KG1 (cell line): Measurements from ENCODE around the gene CHRNA10.

Experiments used
- DNase-seq: peaks from one replicate; lab custom pipeline; 2025; lab: John Stamatoyannopoulos, UW

CHRNA10 gene, protein sequence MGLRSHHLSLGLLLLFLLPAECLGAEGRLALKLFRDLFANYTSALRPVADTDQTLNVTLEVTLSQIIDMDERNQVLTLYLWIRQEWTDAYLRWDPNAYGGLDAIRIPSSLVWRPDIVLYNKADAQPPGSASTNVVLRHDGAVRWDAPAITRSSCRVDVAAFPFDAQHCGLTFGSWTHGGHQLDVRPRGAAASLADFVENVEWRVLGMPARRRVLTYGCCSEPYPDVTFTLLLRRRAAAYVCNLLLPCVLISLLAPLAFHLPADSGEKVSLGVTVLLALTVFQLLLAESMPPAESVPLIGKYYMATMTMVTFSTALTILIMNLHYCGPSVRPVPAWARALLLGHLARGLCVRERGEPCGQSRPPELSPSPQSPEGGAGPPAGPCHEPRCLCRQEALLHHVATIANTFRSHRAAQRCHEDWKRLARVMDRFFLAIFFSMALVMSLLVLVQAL

DNA sequence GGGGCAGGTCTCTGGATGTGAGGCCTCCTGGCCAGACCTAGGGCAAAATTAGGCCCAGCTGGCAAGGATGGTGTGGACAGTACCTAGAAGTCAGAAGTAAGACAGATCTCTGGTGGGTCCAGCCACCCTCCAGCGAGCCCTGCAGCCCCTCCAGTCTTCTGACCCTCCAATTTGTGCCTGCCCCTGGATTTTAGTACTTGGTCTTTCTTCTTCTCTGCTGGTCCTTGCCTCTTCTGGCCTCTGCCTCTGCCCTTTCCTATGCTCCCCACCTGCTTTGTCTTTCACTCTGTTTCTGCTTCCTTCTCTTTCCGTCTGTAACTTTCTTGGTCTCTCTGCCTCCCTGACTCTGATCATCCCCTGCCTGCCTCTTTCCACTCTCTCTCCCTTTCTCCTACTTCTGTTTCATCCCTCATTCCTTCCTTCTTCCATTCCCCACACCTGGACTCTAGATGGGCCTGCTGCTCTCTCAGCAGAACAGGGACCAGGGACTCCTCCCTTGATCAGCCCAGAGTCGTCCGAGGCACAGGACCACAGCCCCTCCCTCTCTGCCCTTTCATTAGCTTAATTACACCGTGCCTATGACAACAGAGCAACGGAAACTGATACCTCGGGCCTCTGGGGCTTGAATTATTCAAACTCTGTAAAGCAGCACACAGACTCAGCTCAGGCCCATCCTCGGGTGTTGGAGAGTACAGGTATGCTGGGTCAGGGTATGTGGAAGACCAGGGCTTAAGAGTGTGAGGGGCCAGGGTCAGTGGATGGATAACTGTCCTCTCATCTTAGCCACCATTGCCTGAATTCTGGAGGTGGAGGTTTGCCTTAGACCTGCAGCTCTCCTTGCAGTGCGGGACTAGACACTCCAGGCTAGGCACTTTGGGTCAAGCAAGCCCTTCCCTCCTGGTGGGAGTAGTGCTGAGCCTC is at the start of gene CHRNA10:
TSS of gene CHRNA10 (minus strand) at position 51 of the 921 bp plus-strand sequence. CDS start 72 bp downstream, outside the sequence.
- no peak for DNase-seq

DNA sequence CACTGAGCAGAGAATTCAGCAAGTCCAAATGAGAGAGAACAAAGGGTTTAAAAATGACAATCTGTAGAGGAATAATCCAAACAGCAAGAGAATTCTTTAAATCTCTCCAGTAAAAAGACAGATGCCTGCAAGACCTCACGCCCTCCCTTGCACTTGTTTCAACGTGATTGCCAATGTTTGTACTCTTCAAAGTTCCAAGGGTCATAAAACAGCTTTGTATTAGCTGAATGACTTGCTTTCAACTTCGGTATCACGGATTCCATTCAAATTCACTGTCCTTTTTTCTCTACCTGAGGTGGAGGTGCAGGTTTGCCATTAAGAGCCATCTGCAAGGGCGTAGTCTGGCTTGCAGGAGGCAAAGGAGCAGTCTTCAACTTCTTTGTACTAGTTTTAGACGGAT is 41.1 kb upstream of the CHRNA10 start:
- no peak for DNase-seq

DNA sequence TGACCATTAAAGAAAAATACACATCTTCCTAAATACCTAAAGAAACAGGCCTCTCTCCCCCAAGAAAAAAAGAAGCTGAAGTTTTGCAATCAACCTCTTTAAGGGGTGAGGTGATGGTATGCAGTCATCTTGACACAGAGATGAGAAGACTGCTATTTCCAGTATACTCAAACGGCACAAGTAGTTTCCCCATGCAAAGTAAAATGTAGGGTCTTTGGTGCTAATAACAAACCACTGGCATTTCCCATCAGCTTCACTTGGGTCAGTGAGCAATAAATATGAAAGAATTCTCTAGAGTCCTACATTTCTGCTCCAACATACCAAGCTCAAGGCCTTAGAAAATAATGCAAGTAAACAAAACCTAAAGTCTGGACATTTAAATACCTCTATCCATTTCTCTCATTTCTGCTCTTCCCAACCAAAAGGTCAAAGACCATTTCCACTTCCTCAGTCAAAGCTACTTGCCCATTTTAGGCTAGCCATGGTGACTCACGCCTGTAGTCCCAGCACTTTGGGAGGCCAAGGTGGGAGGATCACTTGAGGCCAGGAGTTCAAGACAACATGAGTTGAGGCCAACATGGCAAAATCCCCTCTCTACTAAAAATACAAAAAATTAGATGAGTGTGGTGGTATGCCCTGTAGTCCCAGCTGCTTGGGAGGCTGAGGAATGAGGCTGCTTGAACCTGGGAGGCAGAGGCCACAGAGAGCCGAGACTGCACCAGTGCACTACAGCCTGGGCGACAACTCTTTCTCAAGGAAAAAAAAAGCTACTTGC is 39.5 kb upstream of the CHRNA10 start:
- DNase-seq, result no peak

DNA sequence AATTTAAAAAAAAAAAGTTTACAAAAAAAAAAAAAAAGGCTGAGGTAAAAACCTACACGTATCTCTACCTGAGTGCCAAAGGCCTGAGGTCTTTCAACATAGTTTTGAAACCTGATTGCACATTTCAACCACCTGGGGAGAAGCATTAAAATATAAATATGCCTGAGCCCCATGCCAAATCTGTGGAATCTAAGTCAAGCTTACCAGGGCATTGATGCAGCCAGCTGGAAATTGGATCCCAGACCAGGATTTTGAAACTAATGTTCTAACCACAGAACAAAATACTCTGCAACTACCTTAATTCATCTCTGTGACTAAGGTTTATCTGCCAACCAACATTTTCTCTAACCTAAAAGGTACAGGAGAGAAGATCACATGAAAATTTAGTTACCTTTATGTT is 38.8 kb upstream of the CHRNA10 start:
- DNase-seq, result no peak

DNA sequence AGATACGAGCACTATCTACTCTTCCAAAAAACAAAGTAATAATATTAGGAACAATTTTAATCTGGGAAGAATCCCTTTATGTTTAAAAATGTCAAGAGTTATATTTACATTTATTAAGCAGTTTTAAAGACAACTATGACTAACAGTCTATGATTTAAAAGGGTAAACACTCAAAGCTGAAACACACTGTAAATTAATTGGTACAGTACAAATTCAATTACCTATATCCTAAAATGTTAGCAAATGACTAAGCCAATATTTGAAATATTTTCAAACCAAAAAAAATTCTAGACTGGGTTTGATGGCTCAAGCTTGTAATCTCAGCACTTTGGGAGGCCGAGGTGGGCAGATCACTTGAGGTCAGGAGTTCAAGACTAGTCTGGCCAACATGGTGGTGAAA is 36.0 kb upstream of the CHRNA10 start:
- no peak for DNase-seq

DNA sequence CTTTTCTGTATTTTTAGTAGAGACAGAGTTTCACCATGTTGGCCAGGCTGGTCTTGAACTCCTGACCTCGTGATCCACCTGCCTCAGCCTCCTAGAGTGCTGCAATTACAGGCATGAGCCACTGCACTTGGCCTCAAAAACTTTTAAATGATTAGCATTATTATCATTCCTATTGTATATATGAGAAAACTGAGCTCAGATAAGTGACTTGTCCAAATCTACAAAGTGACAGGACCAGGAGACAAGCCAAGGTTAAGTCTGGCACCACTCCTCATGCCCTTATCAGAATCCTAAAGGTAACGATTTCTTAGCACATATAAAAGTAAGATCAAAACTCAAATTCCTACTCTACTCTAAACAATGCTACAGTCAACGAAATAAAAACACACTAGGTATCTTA is 32.2 kb upstream of the CHRNA10 start:
- DNase-seq, result no peak

DNA sequence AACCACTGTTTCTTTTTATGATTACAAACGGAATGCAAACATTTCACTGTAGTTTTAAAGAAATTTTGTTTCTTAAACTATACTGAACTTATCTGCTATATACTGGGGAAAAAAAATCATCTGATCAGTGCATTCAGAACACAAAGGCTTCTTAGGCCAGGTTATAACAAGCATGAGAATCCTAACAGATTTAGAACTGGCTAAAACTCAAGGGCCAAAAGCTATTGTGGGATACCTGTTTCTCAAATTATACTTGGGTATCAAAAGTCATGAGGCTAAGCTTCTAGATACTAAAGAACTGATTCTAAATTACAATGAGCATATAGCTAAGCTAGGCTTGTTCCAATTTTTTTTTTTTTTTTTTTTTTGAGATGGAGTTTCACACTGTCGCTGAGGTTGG is 29.7 kb upstream of the CHRNA10 start:
- no peak for DNase-seq

DNA sequence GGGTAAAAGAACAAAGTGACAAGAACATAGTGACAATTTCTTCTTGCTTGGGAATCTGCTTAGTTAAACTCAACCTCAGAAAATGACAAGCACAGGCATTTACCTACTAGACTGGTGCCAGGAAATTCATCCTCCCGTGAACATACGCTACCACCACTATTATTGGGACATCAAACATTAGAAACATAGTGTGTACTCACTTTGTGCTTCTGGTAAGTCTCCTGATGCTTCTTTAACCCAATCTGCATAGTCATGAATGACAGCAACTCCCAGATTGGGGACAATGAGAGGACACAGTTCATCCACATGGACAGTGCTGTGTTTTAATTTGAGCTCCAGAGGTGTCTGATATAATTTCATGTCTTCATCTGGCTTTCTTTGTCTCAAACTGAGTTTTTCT is 29.2 kb upstream of the CHRNA10 start:
- DNase-seq, result no peak

DNA sequence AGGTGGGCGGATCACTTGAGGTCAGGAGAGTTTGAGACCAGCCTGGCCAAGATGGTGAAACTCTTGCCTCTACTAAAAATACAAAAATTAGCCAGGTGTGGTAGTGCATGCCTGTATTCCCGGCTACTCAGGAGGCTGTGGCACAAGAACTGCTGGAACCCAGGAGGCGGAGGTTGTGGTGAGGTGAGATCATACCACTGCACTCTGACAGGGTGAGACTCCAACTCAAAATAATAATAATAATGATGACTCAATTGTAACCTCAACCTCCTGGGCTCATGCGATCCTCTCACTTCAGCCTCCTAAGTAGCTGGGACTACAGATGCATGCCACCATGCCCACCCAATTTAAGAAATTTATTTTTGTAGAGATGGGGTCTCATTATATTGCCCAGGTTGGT is 15.6 kb upstream of the CHRNA10 start:
- DNase-seq, result no peak

DNA sequence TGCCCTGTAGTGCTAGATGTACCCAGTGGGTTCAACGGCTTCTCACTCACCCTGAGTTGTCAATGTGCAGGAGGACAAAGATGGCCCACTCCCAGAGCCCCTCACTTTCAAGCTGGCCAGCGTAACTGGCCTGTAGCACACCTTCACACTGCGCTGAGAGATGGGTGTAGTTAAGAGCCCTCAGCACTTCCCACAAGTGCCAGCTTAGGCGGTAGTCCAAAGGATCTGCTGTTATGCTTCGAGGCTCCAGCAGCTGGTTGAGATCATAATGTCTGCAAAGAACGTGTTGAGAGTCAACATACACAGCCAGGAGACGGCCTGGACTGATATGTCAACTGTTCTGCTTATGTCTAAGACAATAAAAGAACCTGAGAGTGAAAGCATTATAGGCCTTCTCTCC is 14.7 kb upstream of the CHRNA10 start:
- no peak for DNase-seq

DNA sequence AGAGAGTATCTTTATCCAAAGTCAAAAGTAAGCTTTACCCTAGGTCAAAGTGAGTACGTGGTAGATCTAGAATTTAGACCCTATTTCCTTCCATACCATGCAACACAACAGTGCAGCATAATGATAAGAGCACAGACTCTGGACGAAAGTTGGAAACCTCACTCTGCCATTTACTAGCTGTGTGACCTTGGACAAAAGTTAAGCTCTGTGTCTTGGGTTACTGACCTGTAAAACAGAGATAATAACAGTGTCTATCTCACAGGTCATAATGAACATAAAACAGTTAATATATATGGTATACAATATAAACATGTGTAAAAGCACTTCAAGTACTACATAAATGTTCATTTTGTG is 13.6 kb upstream of the CHRNA10 start:
- no peak for DNase-seq

DNA sequence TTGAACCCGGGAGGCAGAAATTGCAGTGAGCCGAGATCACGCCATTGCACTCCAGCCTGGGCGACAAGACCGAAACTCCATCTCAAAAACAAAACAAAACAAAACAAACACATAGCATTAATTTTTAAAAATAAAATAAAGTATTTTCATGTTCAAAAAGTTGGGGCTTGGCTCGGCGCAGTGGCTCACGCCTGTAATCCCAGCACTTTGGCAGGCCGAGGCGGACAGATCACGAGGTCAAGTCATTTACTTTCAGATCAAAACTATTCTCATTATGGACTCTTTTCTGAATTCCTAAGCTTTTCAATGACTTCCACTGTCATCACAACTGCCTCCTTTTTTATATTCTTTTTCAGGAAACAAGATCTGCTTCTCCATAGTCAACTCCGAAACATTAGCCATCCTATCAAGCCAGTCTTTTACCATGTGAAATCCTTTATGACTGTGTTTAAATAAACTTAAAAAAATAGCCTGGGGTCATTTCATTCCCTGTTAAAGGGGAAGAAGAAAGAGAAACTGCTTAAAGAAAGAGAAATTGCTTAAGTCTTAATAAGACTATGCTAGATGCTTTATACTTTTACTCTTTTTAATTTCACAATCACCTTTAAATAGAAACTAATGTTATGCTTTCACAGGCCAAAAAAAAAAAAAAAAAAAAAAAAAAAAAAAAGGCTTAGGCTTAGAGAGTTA is 13.1 kb upstream of the CHRNA10 start:
- no peak for DNase-seq

DNA sequence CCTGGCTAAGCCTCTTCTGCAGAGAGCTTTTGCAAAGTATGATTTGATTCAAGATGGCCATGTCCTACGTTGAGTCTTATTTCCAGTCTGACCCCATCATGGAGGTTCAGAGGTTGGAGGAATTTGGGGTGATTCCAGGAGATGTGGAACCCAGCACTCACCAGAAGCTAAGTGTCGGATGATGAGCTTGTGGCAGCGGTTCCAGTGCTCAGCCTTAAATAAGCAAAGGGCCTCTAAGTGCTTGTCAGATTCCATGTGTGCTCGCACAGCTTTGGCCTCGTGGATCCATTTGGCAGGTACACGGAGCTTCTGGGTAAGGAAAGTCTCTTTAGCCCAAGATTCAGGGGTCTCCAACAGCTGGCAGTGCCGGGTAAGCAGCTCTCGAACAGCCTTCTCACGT is 11.9 kb upstream of the CHRNA10 start:
- DNase-seq, result no peak

DNA sequence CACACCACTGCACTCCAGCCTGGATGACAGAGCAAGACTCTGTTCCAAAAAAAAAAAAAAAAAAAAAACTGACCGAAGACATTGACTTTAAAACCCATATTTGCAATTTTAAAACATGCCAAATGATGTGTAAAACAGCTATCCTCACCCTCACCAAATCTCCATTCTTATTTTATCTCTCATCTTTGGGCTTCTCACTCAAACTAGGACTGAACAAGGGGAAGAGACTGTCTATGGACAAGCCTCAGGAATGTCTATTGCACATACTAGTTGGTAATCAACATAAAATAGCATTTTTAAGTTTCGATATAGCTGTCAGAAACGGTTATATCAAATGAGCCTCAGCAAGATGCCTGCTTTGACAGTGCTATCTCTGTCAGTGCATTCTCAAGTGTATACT is 7.9 kb upstream of the CHRNA10 start:
- DNase-seq, result no peak

DNA sequence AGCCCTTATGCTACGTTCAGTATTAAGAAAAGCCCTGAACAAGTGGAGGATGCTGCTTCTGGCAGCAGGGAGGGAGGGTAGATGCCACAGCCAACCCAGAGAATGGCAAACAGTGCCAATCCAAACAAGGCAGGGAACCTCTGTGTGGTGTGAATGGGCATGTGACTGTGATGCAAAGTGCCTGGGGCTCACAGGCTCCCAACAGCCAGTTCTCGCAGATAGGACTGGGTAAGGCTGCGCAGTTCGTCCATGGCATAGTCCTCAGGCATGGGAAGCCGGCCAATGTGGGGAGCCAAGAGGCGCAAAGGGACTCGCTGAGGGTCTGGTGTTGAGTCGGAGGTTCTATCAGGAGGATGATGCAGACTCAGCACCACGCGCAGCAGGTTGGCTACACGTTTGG is 4.8 kb upstream of the CHRNA10 start:
- DNase-seq, result no peak

DNA sequence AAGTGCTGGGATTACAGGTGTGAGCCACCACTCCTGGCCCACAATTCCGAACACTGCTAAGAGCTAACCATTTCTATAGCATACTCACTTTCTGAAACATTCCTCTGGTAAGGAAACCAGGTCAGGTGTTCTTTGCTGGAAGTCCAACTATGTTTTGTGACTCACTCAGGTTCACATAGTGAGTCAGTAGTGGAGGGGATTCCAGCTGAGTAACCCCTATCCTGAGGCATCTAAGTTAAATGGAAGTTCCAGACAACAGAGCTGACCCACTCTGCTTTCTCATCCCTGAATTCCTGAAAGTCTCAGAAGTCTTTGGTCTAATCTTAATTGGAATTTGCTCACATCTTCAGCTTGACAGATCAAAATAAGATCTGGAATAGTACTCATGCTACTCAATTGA is 3.0 kb upstream of the CHRNA10 start:
- DNase-seq, result no peak

DNA sequence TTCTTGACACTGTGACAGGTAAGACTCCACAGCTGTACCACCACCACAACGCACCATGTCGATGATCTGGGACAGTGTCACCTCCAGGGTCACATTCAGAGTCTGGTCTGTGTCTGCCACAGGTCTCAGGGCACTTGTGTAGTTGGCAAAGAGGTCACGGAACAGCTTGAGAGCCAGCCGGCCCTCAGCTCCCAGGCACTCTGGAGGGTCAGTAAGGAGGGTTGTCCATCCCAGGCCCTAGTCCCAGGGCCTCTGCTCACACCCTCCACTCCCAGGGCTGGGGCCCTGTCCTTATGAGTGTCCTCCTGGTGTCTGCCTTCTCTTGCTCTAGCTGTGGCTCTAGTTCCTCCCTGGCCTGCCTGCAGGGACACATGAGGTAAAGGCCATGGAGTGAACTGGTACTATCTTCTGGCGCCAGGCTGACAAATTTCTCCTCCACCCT is 1.4 kb downstream of the CHRNA10 start:
- DNase-seq, result no peak

DNA sequence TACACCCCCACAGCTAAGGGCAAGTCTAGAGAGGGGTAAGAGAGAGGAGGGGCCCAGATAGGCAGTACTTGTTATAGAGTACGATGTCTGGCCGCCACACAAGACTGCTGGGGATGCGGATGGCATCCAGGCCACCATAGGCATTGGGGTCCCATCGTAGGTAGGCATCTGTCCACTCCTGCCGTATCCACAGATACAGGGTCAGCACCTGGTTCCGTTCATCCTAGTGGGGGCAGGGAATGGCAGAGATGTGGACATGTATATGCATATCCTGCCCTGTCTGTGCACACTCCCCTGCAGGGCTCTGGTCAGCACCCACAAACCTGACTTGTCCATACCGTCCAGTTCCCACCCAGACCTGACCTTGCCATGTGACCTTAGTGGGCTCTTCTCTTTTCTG is 2.1 kb downstream of the CHRNA10 start:
- DNase-seq, result no peak

DNA sequence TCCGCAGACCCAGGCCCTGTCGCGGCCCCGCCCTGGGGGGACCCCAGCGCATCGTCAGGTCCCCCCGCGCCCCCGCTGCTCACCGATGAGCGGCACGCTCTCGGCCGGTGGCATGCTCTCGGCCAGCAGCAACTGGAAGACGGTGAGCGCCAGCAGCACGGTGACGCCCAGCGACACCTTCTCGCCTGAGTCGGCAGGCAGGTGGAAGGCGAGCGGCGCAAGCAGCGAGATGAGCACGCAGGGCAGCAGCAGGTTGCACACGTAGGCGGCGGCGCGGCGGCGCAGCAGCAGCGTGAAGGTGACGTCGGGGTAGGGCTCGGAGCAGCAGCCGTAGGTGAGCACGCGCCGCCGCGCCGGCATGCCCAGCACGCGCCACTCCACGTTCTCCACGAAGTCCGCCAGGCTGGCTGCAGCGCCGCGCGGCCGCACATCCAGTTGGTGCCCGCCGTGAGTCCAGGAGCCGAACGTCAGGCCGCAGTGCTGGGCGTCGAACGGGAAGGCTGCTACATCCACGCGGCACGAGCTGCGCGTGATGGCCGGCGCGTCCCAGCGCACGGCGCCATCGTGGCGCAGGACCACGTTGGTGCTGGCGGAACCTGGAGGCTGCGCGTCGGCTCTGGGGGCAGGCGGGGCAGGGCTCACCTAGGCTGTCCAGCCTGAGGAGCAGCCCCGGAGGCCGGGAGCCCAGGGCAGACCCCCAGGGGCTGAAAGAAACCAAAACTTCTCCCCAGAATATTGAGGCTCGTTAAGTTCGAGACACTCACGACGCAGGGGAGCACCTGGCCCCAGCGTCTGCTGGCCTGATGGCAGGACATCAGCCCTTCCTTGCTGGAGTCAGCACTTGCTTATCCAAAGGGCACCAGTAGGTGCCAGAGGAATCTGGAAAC is 3.8 kb downstream of the CHRNA10 start:
- no peak for DNase-seq

DNA sequence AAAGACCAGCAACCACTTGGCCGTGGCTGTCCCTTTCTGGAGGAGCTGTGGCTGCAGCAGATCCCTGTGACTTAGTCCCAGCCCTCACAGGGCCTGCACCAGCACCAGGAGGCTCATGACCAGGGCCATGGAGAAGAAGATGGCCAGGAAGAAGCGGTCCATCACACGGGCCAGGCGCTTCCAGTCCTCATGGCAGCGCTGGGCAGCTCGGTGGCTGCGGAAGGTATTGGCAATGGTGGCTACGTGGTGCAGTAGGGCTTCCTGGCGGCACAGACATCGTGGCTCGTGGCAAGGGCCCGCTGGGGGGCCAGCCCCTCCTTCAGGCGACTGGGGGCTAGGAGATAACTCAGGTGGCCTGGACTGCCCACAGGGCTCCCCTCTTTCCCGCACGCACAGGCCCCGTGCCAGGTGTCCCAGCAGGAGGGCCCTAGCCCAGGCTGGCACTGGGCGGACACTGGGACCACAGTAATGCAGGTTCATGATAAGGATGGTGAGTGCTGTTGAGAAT is 5.1 kb downstream of the CHRNA10 start:
- no peak for DNase-seq
